GM12801 (cell line): ENCODE measurements around the gene GPR65.

Source experiments
- CTCF ChIP-seq: IDR thresholded peaks from one replicate; pipeline ENCODE4 v1.5.1; 2011; ENCODE audit warnings: control low read depth; ENCODE audit not compliant: insufficient read length; ENCODE audit errors: extremely low read depth

Gene GPR65

DNA sequence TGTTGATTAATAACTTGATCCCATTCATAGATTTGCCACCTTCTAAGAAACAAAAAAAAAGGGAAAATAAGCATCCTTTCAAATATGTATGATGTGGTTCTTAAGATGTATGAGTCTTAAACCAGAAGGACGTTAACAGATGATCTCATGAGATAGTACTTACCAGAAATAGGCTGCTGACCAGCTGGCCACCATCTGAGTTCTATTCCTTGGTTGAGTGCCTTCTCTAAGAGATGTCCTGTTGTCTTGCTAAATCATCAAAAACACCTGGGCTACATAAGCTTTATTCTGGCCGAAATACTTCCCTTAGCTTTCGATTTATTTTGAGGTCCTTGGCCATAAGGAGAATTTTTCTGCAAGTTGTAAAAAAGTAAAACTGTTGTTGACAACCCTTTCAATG lies 55.6 kb downstream of the GPR65 start:
- no peak for TF ChIP-seq CTCF

- no peak for TF ChIP-seq CTCF
Measured at GRCh38 chr14:88063811-88064210, 58.9 kb downstream of the GPR65 start.
